Renal pelvis (tissue), 4 donors: Measurements from ENCODE around the gene TNFRSF25. TPM values are rescaled to one million over a fixed set of nuclear protein-coding genes. Genes with fewer than 3 reads are reported as not detected.

Source experiments
- DNase-seq: peaks from one replicate; pipeline ENCODE4 v3.0.0-alpha.2; 2013
- polyA plus RNA-seq, 3 donors: library from polyadenylated mRNA; unstranded; fragments of 120-200 nt; gene quantifications; one replicate each; pipeline ENCODE4 v1.2.1, GENCODE V29; 2013; ENCODE audit not compliant: insufficient read length in 3 of 3

The TNFRSF25 gene
- polyA plus RNA-seq, 3 donors: 14.0 to 22.5 (median 20.2) TPM

DNA sequence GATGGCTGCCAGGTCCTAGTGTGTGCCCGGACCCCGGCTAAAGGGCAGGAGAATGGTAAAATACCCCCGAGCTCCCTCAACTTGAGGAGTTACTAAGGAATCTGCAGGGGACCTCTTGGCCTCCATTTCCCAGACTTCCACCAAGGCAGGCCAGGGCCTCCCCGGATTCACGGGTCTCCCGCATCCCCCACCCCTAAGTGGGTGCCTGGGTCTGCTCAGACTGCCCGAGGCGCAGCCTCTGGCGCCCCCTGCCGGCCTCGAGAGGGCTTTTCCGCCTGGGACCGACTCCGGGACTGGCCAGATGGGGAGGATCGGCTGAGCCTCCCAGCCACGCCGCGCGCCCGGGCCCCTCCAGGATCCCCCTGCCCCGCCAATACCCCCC is 23.8 kb upstream of the TNFRSF25 start:
- DNase-seq: peak; percentile 65

DNA sequence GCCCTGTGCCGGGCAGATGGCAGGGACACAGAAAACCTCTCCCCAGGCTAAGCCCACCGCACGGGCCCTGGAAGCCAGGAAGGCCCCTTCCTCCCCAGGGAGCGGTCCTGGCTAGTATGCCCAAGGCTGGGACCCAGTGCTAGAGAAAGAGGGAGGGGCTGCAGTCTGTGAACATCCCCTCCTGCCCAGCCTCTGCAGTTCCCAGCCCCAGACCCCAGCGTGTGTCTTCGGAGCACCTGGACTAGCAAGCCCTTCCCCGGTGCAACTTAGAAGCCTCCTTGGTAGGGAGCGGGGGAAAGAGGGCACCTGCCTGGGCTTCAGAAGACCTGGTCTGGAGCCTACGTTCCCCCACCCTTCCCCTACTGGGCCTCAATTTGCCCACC is 23.4 kb upstream of the TNFRSF25 start:
- no peak for DNase-seq

DNA sequence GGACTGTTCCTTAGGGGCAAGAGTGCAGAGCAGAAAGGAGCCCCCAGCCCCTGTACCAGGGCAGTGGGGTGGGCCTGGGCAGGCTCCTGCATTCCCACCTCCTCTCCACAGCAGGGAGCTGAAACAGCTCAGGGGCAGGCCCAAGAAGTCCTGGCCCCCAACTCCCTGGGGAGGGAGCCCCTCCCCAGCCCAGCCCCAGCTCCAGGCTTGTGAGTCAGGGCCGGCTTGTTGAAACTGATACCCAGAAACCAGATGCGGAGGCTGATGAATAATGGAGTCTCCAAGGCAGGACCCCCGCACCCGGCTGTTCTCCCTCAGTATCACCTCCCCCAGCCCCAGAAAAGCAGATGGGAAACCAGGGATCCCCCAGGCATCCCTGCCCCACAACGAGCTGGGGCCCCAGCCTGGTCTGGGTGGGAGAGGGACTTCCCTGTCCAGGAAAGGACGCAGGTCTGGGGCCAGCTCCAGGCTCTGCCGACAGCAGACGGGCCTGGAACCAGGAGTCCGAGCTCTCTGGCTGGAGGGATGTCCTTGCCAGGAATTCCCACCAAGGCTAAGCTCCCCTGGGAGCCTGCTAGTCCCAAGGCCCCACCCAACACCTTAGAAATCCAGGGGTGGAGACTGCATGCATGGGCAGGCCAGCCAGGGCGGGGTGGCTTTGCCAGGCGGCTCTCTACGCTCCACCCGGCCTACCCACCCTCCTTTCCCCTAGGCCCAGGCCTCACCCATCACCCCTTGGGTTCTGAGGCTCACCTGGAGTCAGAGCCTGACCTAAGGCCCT is 22.8 kb upstream of the TNFRSF25 start:
- no peak for DNase-seq

DNA sequence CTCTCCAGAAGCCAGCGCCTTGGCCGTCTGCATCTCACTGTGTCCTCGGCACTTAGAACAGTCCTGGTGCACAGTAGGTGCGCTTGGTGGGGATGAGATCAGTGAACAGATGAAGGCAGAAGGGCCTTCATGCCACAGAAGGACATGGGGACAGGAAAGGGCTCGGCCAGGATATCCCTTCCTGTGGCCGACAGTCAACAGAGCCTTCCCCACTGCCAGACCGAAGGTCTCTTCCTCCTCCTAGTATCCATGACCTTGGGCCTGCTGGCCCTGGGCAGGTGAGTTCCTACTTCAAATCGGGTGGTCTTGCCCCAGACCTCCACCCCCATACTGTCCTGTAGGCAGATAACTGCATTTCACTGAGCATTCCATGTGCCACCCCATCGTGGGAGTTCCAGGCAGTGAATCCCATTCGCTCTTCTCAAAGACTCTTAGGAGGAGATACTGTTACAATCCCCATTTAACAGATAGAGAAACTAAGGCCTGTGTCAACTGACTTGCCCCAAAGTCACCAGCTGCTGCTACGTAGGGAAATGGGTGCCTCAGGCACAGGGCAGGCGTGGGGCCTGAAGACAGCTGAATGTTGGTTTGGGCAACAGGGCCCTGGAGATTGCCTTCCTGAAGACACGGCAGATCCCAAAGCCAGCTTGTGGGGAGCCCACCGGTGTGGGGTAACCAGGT is 22.0 kb upstream of the TNFRSF25 start:
- no peak for DNase-seq

DNA sequence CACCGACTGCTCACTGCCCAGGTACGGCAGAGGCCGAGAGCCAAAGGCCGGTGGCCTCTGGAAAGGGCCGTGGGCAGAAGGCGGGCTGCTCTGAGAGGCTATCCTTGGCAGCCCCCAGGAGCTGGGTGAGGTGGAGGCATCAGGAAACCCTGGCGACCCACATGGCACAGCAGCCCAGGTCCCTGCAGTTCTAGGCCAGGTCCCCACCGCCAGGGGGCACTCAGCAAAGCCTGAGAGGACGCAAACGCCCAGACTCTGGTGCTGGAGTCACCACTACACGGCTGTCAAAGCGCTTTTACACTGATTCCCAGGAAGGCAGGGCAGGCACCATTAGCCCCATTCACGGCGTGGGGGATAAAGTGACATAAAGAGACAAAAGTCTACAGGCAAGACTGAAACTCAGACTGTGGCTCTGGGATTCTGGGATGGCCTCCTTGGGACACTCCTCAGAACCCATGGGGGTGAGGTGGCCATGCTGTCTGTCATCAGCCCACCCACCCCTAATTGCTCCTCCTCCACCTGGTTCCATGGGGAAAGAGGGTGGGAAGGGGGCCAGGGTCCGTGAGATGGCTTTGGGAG is 20.5 kb upstream of the TNFRSF25 start:
- DNase-seq: peak; percentile 89

DNA sequence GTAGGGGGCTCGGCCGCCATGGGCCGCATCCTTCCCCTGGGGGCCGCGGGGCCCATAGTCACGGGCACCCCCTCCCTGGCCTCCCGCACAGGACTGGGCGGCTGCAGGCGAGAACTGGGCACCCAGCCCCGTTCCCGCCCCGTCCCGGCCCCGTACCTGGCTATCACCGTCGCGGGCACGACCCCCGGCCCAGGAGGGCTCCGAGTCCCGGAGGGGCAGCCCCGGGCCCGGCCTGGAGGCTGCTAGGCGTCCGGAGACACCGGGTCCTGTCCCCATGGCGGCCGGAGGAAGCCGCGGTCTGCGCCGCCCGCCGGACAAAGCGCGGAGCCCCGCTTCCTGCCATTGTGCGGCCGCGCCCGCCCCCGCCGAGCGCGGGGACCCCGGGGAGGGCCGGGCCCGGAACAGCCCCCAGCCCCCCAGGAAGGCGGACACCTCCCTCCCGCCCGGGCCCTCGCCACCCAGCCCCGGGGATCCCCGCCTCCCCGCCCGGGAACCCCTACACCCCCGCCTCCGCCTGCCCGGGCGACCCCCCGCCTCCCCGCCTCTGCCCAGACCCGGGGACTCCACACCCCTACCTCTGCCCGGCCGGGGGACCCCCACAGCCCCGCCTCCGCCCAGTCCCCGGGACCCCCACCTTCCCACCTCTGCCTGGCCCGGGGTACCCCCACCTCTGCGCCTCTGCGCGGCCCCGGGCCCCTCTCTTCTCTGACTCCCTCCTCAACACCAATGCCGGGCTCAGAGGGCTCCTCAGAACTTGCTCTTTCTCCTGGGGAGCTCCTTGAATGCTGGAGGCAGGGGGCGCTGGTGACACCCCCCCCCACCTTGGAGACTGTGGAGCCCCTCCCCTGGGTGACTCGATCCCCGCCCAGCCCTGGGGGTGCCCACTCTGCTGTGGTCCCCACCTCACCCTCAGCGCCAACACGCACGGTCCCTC is 19.5 kb upstream of the TNFRSF25 start:
- no peak for DNase-seq

DNA sequence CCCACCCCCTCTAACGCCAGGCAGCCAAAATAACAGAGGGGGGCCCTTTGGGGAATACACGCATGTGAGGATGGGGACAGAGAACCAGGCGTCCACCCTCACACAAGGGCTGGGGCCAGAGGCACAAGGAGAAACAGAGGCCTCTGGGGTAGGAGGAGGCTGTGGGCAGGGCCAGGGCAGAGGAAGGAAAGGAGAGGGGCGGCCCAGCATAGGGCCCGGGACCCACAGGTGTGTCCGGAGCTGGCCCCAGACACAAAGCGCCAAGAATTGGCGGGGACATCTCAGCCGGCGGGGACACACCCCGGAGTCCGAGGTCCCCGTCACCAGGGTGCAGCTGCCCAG is 18.8 kb upstream of the TNFRSF25 start:
- DNase-seq: no peak

DNA sequence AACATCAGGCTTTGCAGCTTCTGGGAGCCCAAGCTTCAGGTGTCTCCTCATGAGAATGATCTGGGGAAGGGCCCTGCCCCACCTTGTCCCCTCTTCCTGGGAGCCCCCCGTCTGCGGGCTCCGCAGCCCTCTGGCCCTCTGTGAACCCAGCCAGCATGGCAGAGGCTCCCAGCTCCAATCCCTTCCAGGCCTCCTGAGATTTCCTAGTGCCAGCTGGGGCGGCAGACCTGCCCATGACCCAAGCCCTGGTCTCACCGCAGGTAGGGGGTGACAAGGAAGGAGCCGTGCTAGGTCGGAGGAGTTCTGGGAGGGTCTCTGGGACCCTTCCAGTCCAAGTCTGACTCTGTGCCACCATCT is 17.8 kb upstream of the TNFRSF25 start:
- DNase-seq: no peak

DNA sequence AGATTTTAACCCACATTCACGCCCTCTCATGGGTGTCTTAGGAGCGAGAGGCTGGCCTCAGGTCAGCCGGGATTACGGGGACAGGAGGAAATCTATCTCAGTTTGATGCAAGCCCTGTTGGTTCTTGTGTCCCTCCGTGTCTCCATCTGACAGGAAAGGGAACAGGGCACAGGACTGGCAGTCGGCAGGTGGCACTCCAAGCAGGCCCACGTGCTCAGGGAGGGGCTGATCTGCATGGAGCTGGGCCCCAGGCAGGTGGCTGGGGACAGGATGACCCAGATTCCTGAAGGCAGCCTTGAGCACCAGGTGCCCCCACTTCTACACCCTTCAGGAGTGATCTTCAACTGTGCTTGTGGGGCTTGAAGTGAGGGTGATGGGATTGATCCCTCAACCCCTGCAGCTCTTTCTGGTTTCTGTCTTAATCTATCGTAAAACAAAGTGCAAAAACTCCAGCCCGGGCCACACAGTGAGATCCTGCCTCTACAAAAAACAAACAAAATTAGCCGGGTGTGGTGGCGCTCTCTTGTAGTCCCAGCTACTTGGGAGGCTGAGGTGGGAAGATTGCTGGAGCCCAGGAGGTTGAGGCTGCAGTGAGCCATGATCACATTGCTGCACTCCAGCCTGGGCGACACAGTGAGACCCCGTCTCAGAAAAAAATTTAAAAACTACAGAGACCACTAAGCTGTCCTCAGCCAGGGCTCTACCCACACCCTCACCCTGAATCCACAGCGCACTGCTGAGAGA is 17.2 kb upstream of the TNFRSF25 start:
- DNase-seq: no peak

DNA sequence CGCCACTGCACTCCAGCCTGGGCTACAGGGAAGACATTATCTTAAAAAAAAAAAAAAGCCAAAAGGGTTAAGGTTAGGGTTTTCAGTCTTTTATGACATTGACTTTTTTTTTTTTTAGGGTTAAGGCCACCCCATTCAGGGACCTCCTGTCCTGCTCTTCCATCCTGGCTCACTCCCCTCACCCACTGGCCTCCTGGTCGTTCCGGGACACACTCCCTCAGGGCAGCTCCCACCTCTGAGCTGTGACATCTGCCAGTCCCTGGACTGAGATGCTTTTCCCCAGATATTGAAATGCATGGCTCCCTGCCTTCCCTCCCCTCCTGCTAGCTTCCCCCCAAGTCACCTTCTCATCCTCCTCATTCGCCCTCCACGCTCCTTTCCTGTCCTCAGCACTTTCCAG is 15.8 kb upstream of the TNFRSF25 start:
- no peak for DNase-seq

DNA sequence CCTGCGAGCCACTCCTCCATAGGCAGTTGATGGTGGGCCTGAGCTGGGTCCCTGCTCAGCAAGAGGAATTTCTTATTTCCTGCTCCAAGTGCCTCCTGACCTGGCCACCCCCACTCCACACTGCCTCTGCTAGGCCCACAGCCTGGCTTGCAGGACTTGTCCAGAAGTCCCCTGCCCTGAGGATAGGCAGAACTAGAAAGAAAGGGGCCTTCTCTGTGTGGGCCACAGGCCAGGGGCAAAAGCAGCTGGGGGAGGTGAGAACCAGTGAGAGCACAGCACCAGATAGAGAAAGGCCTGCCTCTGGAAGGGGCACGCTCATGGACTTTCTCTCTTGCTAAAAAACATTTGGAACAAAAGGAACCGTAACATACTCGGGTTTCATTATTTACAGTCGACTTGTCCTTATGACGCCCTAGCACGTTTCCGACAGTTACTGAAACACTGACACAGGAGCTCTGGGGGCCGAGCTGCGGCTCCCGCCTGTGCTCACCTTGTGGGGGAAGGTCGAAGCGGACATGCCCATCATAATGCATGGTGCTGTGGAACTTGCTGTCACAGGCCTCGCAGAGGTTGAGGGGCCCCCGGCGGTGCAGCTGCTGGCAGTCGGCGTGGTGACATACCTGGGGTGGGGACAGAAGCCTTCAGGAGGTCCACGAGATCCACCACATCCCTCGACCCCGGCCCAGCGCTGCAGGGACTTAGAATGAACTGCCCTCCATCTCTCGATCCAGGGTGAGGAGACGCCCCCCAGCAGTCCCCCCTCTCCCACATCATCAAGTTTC is 11.3 kb upstream of the TNFRSF25 start:
- DNase-seq: no peak

DNA sequence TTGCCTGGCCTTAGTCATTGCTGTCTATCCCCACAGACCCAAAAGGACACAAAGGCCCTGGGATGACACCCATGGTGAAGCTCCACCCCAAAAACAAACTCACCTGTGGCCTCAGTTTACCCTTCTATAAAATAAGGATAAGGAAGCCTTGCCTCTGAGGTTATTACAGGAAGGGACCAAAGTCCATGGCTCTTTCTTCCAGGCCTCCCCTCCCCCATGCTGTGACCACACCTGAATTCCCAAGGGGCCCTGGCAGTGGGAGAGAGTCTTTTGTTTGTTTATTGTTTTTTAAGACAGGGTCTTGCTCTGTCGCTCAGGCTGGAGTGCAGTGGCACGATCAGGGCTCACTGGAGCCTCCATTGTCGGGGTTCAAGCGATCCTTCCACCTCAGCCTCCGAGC is 10.5 kb upstream of the TNFRSF25 start:
- DNase-seq: no peak

DNA sequence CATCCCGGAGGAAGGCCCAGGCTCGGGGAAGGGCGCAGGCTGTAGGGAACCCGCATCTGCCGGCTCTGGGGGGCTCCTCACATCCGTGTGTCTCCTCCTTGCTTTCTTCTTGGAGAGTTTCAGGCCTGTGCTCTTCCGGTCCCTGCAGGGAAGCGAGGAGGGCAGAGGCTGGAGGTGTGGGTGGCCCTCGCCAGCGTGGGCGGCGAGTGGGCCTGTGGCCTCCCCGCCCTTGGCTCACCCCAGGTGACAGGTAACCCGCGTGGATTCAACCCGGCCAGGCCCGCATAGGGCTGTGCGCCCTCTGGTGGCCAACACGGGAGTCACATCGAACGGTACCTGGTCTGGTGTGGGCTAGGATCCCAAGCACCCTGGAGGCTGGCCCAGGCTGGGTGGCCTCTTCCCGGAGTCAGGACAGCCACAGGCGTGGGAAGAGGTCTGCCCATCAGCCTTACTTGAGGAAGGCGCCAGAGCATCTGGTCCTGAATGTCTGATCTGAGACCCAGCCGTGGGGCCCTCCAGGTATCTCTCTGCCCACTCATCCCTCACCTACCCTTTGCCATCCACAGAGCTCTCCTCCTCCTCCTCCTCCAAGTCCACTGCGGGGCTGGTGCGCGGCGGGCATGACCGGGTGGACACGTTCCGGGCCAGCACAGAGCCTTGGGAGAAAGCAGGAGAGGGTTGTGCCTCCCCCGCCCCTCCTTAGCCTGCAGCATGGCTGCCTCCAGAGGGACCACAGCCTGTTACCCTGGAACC is 9.6 kb upstream of the TNFRSF25 start:
- DNase-seq: no peak

DNA sequence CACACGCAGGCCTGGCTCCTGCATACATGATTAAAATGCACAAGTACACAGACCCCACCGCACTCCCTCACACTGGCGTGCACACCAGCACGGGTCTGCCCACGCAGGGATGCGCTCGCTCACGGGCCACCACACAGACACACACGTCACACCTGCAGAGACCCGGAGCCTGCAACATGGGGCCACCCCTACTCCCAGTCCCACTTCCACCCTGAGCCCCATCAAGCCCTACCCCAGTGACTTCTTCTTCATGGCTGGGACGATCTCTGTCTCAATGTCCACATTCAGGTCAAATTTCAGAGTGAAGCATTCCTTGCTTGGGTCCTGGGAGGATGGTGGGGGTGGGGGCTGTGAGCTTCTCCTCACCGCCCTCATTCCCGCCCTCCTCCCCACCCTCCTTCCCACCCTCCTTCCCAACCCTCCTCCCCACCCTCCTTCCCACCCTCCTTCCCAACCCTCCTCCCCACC is 8.9 kb upstream of the TNFRSF25 start:
- DNase-seq: no peak

DNA sequence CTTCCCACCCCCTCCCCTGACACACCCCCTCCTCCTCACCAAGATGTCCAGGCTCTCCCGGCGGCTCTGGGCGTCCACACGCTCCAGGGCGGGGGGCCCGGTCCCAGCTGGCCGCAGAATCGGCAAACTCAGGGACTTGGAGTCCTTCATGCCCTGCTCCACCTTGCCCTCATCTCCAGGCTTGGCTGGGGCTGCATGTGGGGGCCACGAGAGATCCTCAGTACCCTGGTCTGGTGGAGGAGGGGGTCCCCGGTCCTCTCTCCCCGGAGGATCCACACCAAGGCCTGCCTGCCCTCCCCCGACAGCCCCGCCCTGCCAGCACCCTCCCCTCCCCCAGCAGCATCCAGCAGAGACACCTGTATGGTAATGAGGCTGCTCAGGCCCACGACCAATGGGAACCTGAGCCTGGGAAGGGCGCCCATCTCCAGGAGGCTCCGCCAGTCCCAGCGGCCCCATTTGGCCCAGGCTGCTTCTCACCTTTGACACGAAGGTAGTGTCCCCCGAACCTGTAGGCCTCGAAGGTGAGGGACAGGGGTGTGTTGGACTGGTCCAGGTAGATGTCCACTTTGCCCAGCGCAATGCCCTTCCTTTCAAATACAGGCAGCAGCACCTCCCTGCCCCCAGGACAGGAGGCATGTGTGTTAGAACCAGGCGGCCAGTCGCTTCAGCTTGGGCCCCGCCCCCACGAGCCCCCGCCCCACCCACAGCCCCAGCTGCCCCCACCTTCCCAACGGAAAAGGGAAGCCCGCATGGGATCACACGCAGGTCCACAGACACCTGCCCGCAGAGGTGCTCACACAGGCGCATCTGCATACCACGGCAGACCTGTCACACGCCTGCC is 8.2 kb upstream of the TNFRSF25 start:
- no peak for DNase-seq

DNA sequence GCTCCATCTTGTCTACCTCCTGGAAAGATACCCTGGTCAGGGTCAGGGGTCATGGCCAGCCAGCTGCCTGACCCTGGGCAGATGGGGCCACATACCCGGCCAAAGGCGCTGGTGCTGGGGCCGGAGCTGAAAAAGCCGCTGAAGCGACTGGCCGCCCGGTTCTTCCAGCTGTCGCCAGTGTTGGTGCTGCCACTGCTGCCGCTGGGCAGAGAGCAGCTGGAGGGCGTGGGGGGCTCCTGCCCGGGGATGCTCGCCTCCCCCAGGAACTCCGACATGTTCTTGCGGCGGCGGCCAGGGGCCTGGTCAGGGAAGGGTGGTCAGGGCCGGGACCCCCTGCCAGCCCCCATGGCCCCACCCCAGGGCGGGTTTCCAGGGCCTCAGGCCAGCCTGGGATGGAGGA is 7.2 kb upstream of the TNFRSF25 start:
- DNase-seq: no peak

DNA sequence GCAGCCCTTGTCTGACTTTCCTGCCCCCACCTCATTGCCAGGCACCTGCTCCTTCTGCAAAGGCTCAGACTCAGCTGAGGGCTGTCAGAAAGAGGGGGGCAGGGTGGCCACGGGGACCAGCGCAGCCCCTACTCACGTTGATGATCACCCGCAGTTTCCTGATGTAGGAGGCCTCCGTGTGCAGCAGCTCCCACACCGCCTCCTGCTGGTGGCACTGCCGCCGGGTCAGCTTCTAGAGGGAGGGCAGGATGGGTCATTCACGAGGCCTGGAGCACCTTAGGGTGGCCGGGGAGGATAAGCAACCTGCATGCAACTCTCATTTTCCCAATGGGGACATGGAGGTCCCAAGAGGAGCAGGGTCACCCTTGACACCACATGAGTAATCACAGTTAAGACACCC is 6.4 kb upstream of the TNFRSF25 start:
- DNase-seq: no peak

DNA sequence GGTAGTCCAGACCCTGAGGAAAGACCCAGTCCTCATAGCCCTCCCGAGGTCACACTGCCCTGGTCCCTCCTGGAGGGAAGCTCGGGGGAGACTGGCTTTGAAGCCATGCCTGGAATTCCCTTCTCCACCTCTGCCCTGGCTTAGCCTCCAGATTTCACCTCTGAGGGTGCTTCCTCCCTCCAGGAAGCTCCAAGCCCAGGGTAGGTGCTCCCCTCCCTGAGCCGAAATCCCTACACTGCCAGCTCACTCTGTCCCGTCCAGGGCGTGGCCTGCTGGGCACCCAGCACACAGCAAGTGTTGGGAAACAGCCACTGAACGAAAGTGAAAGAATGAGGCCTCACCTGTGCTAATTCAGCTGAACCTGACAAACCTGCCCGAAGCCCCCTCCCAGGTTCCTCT is 6.0 kb upstream of the TNFRSF25 start:
- no peak for DNase-seq
